Measurements from ENCODE around the gene NPFF.

The NPFF gene

GRCh38 chr12:53464685-53465418, 42.4 kb downstream of the NPFF start:
- Mint-ChIP-seq H3K4me1 (ENCODE audit: low read depth) (peaks cover 23% of the 10 kb centered on the region), H3K4me3 (no peak overlapping the region)

DNA sequence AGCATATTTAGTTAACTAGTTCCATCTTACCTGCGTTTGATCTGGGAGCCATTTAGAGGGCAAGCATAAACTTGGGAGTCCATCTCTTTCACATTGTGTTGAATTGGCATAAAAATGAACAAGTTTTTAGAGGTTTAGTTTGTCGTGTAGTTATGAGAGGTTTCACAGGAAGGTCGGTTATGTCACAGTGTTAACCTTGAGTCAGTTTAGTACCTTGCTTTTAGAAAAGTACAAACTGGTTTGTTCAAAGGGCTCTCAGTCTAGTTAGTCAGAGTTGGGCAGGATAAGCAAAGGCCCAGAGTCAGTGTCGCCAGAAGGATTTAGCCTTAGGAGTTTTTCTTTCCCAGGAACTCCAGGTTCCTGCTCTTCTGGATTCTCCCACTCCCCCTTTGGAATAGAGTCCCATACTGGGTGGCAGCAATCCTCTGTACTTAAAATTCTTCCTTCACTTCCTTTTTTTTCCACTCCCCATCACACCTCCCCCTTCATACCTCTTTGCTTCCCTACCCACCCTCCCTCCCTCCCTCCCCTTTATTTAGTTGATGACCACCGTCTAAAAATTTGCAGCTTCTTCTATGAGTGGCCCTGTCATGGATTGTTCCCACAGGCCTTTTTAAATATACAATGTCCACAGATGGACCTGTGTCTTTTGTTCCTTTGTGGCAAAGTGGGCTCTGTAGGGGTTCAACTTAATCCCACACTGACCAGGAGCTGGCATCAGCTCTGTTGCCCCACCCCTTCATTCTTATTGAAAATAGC, 43.3 kb downstream of the NPFF start:
- DNase-seq (ENCODE audit: low spot score) = no peak
- peaks cover 90% of the 10 kb centered on the region for H3K36me3 Mint-ChIP-seq (ENCODE audit: low read depth)
- H3K4me1 Mint-ChIP-seq (ENCODE audit: low read depth) = peaks cover 23% of the 10 kb centered on the region
- H3K27ac Mint-ChIP-seq = no peak overlapping the region
- H3K9me3 Mint-ChIP-seq = no peaks in the 10 kb centered on the region
- H3K4me3 Mint-ChIP-seq = no peak overlapping the region
- H3K27me3 Mint-ChIP-seq (ENCODE audit: low read depth) = no peaks in the 10 kb centered on the region

More at GRCh38 chr12:53464685-53465418, 42.4 kb downstream of the NPFF start:
- DNase-seq (ENCODE audit: low spot score) = no peak
- Mint-ChIP-seq H3K27ac (no peak overlapping the region), H3K9me3 (no peaks in the 10 kb centered on the region), H3K36me3 (ENCODE audit: low read depth) (peaks cover 83% of the 10 kb centered on the region), H3K27me3 (ENCODE audit: low read depth) (no peaks in the 10 kb centered on the region)

DNA sequence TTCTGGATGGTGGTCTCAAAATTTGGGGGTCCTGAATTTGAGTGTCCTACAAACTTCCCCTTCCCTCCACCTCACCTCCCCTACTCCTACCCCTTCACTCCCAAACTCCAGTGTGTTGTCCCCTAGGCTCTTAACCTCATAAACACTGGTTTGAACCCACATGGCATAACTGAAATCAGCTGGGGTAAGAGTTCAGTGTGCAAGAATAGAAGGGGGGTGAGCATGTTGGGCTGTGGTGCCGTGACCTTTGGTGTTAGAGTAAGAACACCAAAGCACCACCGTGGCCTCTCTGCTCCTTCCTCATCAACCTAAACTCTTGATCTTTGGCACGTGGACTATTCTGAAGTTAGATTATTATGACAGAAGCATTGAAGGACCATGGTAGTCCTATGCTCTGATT, 44.3 kb downstream of the NPFF start:
- Mint-ChIP-seq H3K4me3 (no peak overlapping the region), H3K27me3 (ENCODE audit: low read depth) (no peaks in the 10 kb centered on the region), H3K4me1 (ENCODE audit: low read depth) (peaks cover 23% of the 10 kb centered on the region), H3K27ac (no peak overlapping the region), H3K9me3 (no peaks in the 10 kb centered on the region), H3K36me3 (ENCODE audit: low read depth) (peaks cover 92% of the 10 kb centered on the region)
- no peak for DNase-seq (ENCODE audit: low spot score)

DNA sequence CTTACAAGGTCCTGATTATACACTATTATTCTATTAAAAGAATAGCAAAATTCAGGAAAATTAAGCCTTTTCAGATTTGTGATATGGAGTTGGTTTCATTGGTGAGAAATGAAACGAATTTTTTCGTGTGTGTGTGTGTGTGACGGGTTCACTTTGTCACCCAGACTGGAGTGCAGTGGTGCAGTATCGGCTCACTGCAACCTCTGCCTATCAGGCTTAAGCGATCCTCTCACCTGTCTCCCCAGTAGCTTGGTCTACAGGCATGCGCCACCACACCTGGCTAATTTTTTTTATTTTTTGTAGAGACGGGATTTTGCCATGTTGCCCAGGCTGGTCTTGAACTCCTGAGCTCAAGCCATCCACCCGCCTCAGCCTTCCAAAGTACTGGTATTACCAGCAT, 45.7 kb downstream of the NPFF start:
- Mint-ChIP-seq H3K4me1 (ENCODE audit: low read depth) (peaks cover 19% of the 10 kb centered on the region), H3K27ac (no peak overlapping the region), H3K36me3 (ENCODE audit: low read depth) (peaks cover 87% of the 10 kb centered on the region), H3K9me3 (no peaks in the 10 kb centered on the region), H3K4me3 (no peak overlapping the region), H3K27me3 (ENCODE audit: low read depth) (no peaks in the 10 kb centered on the region)
- no peak for DNase-seq (ENCODE audit: low spot score)

- Mint-ChIP-seq H3K27ac (no peak overlapping the region), H3K27me3 (ENCODE audit: low read depth) (no peaks in the 10 kb centered on the region), H3K4me1 (ENCODE audit: low read depth) (peaks cover 19% of the 10 kb centered on the region), H3K36me3 (ENCODE audit: low read depth) (peaks cover 84% of the 10 kb centered on the region), H3K9me3 (no peaks in the 10 kb centered on the region), H3K4me3 (no peak overlapping the region)
- DNase-seq (ENCODE audit: low spot score) = no peak
Observed at GRCh38 chr12:53461059-53461458, 46.2 kb downstream of the NPFF start.

DNA sequence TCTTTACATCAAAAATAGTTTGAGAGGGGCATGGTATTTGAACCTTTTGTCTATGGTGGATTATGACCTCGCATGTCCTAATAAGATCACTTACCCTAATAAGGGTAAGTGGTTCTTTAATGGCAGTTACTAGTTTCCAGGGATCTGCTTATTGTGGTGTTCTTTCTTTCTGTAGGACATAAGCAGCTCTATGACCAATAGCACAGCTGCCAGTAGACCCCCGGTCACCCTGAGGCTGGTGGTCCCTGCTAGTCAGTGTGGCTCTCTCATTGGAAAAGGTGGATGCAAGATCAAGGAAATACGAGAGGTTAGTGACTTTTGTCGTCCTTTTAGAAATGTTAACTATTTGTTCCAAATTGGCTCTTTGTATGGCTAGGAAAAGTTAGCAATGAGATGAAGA, 48.2 kb downstream of the NPFF start:
- Mint-ChIP-seq H3K4me1 (ENCODE audit: low read depth) (peaks cover 29% of the 10 kb centered on the region), H3K27ac (no peak overlapping the region), H3K27me3 (ENCODE audit: low read depth) (no peaks in the 10 kb centered on the region), H3K9me3 (no peaks in the 10 kb centered on the region), H3K36me3 (ENCODE audit: low read depth) (peaks cover 87% of the 10 kb centered on the region), H3K4me3 (no peak overlapping the region)
- no peak for DNase-seq (ENCODE audit: low spot score)

Measured in T-helper 2 cell treated with Interferon-gamma antibody and Interleukin-4, amounts not matched to agents 5 μg/mL and 100 μg/mL, for 36 hours (primary cell).